WTC11 (cell line): ENCODE results near the gene ELP5.

Experiments used
- AFF4 ChIP-seq: sonication (generic); formaldehyde crosslinking; IDR thresholded peaks from 2 replicates; pipeline ENCODE4 v1.8.1; 2023; ENCODE audit warnings: mild to moderate bottlenecking, missing genetic modification reagents, borderline replicate concordance
- CREB1 ChIP-seq: sonication (generic); formaldehyde crosslinking; IDR thresholded peaks from 2 replicates; pipeline ENCODE4 v1.8.0; 2023; ENCODE audit warnings: mild to moderate bottlenecking, missing genetic modification reagents
- CTCF ChIP-seq: fragments of 200-600 bp; IDR thresholded peaks from 2 replicates; pipeline ENCODE4 v1.8.0; 2022; ENCODE audit warnings: antibody characterized with exemption
- ESRRA ChIP-seq: sonication (generic); formaldehyde crosslinking; IDR thresholded peaks from 2 replicates; pipeline ENCODE4 v1.8.1; 2022; ENCODE audit warnings: mild to moderate bottlenecking, missing genetic modification reagents, borderline replicate concordance
- ETV6 ChIP-seq: sonication (generic); formaldehyde crosslinking; IDR thresholded peaks from 2 replicates; pipeline ENCODE4 v1.8.1; 2022; ENCODE audit warnings: mild to moderate bottlenecking, missing genetic modification reagents
- IRF1 ChIP-seq: sonication (generic); formaldehyde crosslinking; IDR thresholded peaks from 2 replicates; pipeline ENCODE4 v1.8.0; 2023; ENCODE audit warnings: missing genetic modification reagents
- MLX ChIP-seq: sonication (generic); formaldehyde crosslinking; IDR thresholded peaks from 2 replicates; pipeline ENCODE4 v1.8.1; 2023; ENCODE audit warnings: mild to moderate bottlenecking, missing genetic modification reagents, moderate library complexity
- TCF7 ChIP-seq: sonication (generic); formaldehyde crosslinking; IDR thresholded peaks from 2 replicates; pipeline ENCODE4 v1.8.0; 2022; ENCODE audit warnings: mild to moderate bottlenecking, low read depth, missing genetic modification reagents, moderate library complexity
- USF2 ChIP-seq: sonication (generic); formaldehyde crosslinking; IDR thresholded peaks from 2 replicates; pipeline ENCODE4 v1.8.1; 2023; ENCODE audit warnings: mild to moderate bottlenecking, missing genetic modification reagents, moderate library complexity
- ZNF138 ChIP-seq: sonication (generic); formaldehyde crosslinking; conservative IDR thresholded peaks from 2 replicates; pipeline ENCODE4 v1.8.1; 2022; ENCODE audit warnings: mild to moderate bottlenecking, moderate library complexity, missing genetic modification reagents
- ZNF219 ChIP-seq: sonication (generic); formaldehyde crosslinking; IDR thresholded peaks from 2 replicates; pipeline ENCODE4 v1.8.0; 2023; ENCODE audit warnings: missing genetic modification reagents, mild to moderate bottlenecking, borderline replicate concordance
- ZSCAN18 ChIP-seq: fragments of 250-450 bp; sonication (Bioruptor Pico); IDR thresholded peaks from 2 replicates; pipeline ENCODE4 v2.1.2; 2022; ENCODE audit warnings: mild to moderate bottlenecking, moderate library complexity

GRCh38 chr17:7221278-7222092 is 30.5 kb upstream of the ELP5 start:
- TF ChIP-seq CTCF (no peak), USF2 (CRISPR knock-in tag) (no peak), CREB1 (CRISPR knock-in tag) (no peak), TCF7 (CRISPR knock-in tag) (no peak), ETV6 (CRISPR knock-in tag) (no peak), ESRRA (no peak), MLX (CRISPR knock-in tag) (no peak), AFF4 (CRISPR knock-in tag) (no peak), ZNF219 (CRISPR knock-in tag) (no peak), ZSCAN18 (CRISPR knock-in tag) (no peak), IRF1 (CRISPR knock-in tag) (no peak), ZNF138 (CRISPR knock-in tag) (no peak)
